IMR-90 (cell line): ENCODE results near the gene PRR16. TPM values are rescaled to one million over a fixed set of nuclear protein-coding genes. Genes with fewer than 3 reads are reported as not detected.

Experiments
- ATAC-seq: fragments of 200-7000 bp; cut with Tn5 transposase; 2 replicates; pipeline ENCODE4 v1.9.1; 2020; ENCODE audit warnings: low read depth, mild to moderate bottlenecking, moderate library complexity
- BruUV-seq: library from RNA; stranded (reverse); fragments of 400-500 nt; replicated peaks from 2 replicates; lab custom pipeline; 2021; lab: Mats Ljungman, UMichigan
- CTCF ChIA-PET: fragments of 300-600 bp; formaldehyde crosslinking; extraction: SDS; loops from one replicate; lab custom pipeline; 2021; ENCODE audit warnings: antibody characterized with exemption; lab: Yijun Ruan, JAX
- POLR2A ChIA-PET: fragments of 300-600 bp; sonication (Branson Sonifier 250); formaldehyde crosslinking; loops from one replicate; lab custom pipeline; 2022; ENCODE audit warnings: antibody characterized with exemption; ENCODE audit not compliant: unreplicated experiment; lab: Charles Lee
- DNase-seq: peaks from one replicate; pipeline ENCODE4 v3.0.0; 2013
- H2AFZ ChIP-seq: replicated peaks from 2 replicates; pipeline ENCODE3; 2013; ENCODE audit warnings: low read length, mild to moderate bottlenecking; ENCODE audit not compliant: poor library complexity
- H2AK5ac ChIP-seq: 2 replicates; pipeline ENCODE4 v1.6.1; 2013; ENCODE audit warnings: low read depth, low read length, inconsistent platforms
- H2AK9ac ChIP-seq: replicated peaks from 2 replicates; pipeline ENCODE3; 2013; ENCODE audit warnings: mild to moderate bottlenecking, low read depth, low read length, moderate library complexity; ENCODE audit not compliant: poor library complexity
- H2BK120ac ChIP-seq: 2 replicates; pipeline ENCODE4 v1.6.1; 2013; ENCODE audit warnings: low read depth, low read length, inconsistent platforms
- H2BK15ac ChIP-seq: 3 replicates; pipeline ENCODE4 v1.6.1; 2013; ENCODE audit warnings: low read depth, low read length, inconsistent platforms
- H2BK20ac ChIP-seq: 2 replicates; pipeline ENCODE4 v1.6.1; 2013; ENCODE audit warnings: low read depth, mild to moderate bottlenecking, inconsistent platforms, low read length, moderate library complexity
- H2BK5ac ChIP-seq: 2 replicates; pipeline ENCODE4 v1.6.1; 2013; ENCODE audit warnings: mild to moderate bottlenecking, low read depth, low read length, inconsistent platforms; ENCODE audit not compliant: poor library complexity, severe bottlenecking
- H3K14ac ChIP-seq: replicated peaks from 2 replicates; pipeline ENCODE4 v1.6.1; 2013; ENCODE audit warnings: low read depth, low read length, inconsistent platforms
- H3K18ac ChIP-seq: 2 replicates; pipeline ENCODE4 v1.6.1; 2013; ENCODE audit warnings: low read depth, low read length, control low read depth
- H3K23ac ChIP-seq: 2 replicates; pipeline ENCODE4 v1.6.1; 2013; ENCODE audit warnings: low read depth, low read length, inconsistent platforms
- H3K27ac ChIP-seq: 2 replicates; pipeline ENCODE4 v1.5.1; 2013; ENCODE audit warnings: mild to moderate bottlenecking, control low read depth, low read length; ENCODE audit not compliant: insufficient read depth
- H3K27me3 ChIP-seq: 2 replicates; pipeline ENCODE4 v1.6.1; 2013; ENCODE audit warnings: low read length; ENCODE audit not compliant: control insufficient read depth, insufficient read depth
- H3K36me3 ChIP-seq: 2 replicates; pipeline ENCODE4 v1.6.1; 2013; ENCODE audit warnings: low read length, mixed read lengths; ENCODE audit not compliant: control insufficient read depth, insufficient read depth
- H3K4ac ChIP-seq: 2 replicates; pipeline ENCODE4 v1.6.1; 2013; ENCODE audit warnings: low read depth, low read length, inconsistent platforms
- H3K4me1 ChIP-seq: 2 replicates; pipeline ENCODE4 v1.6.1; 2013; ENCODE audit warnings: low read length, mixed read lengths; ENCODE audit not compliant: control insufficient read depth, insufficient read depth
- H3K4me2 ChIP-seq: 2 replicates; pipeline ENCODE4 v1.6.1; 2013; ENCODE audit warnings: low read depth, mild to moderate bottlenecking, control low read depth, low read length, moderate library complexity
- H3K4me3 ChIP-seq: 2 replicates; pipeline ENCODE4 v1.5.1; 2013; ENCODE audit warnings: low read depth, mild to moderate bottlenecking, control low read depth, low read length, moderate library complexity; ENCODE audit not compliant: insufficient read depth
- H3K56ac ChIP-seq: 2 replicates; pipeline ENCODE4 v1.6.1; 2013; ENCODE audit warnings: low read length, inconsistent platforms; ENCODE audit not compliant: insufficient read depth; ENCODE audit errors: extremely low read depth
- H3K79me1 ChIP-seq, 2 experiments: 2 replicates each; pipeline ENCODE4 v1.6.1; 2013; ENCODE audit warnings: low read length in 2 of 2, inconsistent platforms in 1 of 2, low read depth in 1 of 2
- H3K9ac ChIP-seq: 2 replicates; pipeline ENCODE4 v1.6.1; 2013; ENCODE audit warnings: low read depth, low read length, control low read depth
- H3K9me1 ChIP-seq: 2 replicates; pipeline ENCODE4 v1.6.1; 2013; ENCODE audit warnings: low read length, inconsistent platforms; ENCODE audit not compliant: insufficient read depth
- H3K9me3 ChIP-seq: 2 replicates; pipeline ENCODE4 v1.6.1; 2013; ENCODE audit warnings: low read length; ENCODE audit not compliant: control insufficient read depth, insufficient read depth
- H4K20me1 ChIP-seq: 2 replicates; pipeline ENCODE4 v1.6.1; 2013; ENCODE audit warnings: low read length, inconsistent platforms; ENCODE audit not compliant: insufficient read depth
- H4K5ac ChIP-seq: 2 replicates; pipeline ENCODE4 v1.6.1; 2013; ENCODE audit warnings: mild to moderate bottlenecking, low read depth, low read length, control low read depth
- H4K8ac ChIP-seq, 2 experiments: 2 replicates each; pipeline ENCODE4 v1.6.1; 2013; ENCODE audit warnings: low read depth in 2 of 2, low read length in 2 of 2, control low read depth in 1 of 2, inconsistent platforms in 1 of 2
- H4K91ac ChIP-seq: 2 replicates; pipeline ENCODE4 v1.6.1; 2013; ENCODE audit warnings: low read depth, low read length, inconsistent platforms; ENCODE audit not compliant: insufficient read depth
- BHLHE40 ChIP-seq: fragments of 150-350 bp; IDR thresholded peaks from 2 replicates; pipeline ENCODE4 v1.6.1; 2016; ENCODE audit warnings: mild to moderate bottlenecking, low read depth, low read length
- CEBPB ChIP-seq: IDR thresholded peaks from 2 replicates; pipeline ENCODE4 v1.6.1; 2012; ENCODE audit warnings: low read depth, low read length, improper control_type of control experiment
- FOS ChIP-seq: fragments of 150-350 bp; IDR thresholded peaks from 2 replicates; pipeline ENCODE4 v1.6.1; 2016; ENCODE audit warnings: low read depth, low read length
- MAFK ChIP-seq: IDR thresholded peaks from 2 replicates; pipeline ENCODE4 v1.6.1; 2012; ENCODE audit warnings: low read depth, low read length, improper control_type of control experiment
- MAZ ChIP-seq: IDR thresholded peaks from 2 replicates; pipeline ENCODE4 v1.6.1; 2012; ENCODE audit warnings: low read depth, mild to moderate bottlenecking, low read length, improper control_type of control experiment, moderate library complexity, borderline replicate concordance
- MXI1 ChIP-seq: IDR thresholded peaks from 2 replicates; pipeline ENCODE4 v1.6.1; 2012; ENCODE audit warnings: low read depth, mild to moderate bottlenecking, low read length, moderate library complexity, borderline replicate concordance
- NFE2L2 ChIP-seq: fragments of 150-350 bp; IDR thresholded peaks from 2 replicates; pipeline ENCODE4 v1.6.1; 2016; ENCODE audit warnings: low read depth, mild to moderate bottlenecking, low read length
- POLR2A ChIP-seq: IDR thresholded peaks from 2 replicates; pipeline ENCODE4 v1.6.1; 2012; ENCODE audit warnings: mild to moderate bottlenecking, low read depth, low read length
- RAD21 ChIP-seq: IDR thresholded peaks from 2 replicates; pipeline ENCODE4 v1.6.1; 2012; ENCODE audit warnings: low read length, improper control_type of control experiment
- RCOR1 ChIP-seq: IDR thresholded peaks from 2 replicates; pipeline ENCODE4 v1.6.1; 2012; ENCODE audit warnings: mild to moderate bottlenecking, low read length, improper control_type of control experiment; ENCODE audit not compliant: insufficient replicate concordance
- RFX5 ChIP-seq: IDR thresholded peaks from 2 replicates; pipeline ENCODE4 v1.8.0; 2012; ENCODE audit warnings: low read depth, mild to moderate bottlenecking, low read length, moderate library complexity
- SMC3 ChIP-seq: fragments of 150-350 bp; IDR thresholded peaks from 2 replicates; pipeline ENCODE4 v1.6.1; 2016; ENCODE audit warnings: low read depth, mild to moderate bottlenecking, antibody characterized with exemption, low read length, moderate library complexity
- WGBS, 2 experiments: methylation state at CpG; one replicate each; pipeline versions ENCODE4 v1.1.5 to v1.1.7; 2013; ENCODE audit warnings: missing lambda C conversion rate in 2 of 2; ENCODE audit not compliant: insufficient read length in 1 of 2; ENCODE audit errors: extremely low coverage in 2 of 2; 5-methylcytosine and 5-hydroxymethylcytosine counted together
- dilution Hi-C: fragments of 300-500 bp; cut with HindIII; formaldehyde crosslinking; loops from one replicate; pipeline ENCODE4 v1.14.3; 2018; ENCODE audit warnings: low sequenced_read_pairs; ENCODE audit not compliant: unreplicated experiment
- in situ Hi-C: fragments of 300-500 bp; cut with MboI; formaldehyde crosslinking; loops from 3 replicates; pipeline ENCODE4 v1.14.3; 2019; ENCODE audit warnings: low sequenced_read_pairs, inconsistent platforms, mixed read lengths
- intact Hi-C: fragments of 100-400 bp; cut with micrococcal nuclease; formaldehyde crosslinking; loops from 2 replicates; pipeline ENCODE4 v1.10.0; 2022
- polyA plus RNA-seq, 3 experiments: library from polyadenylated mRNA; depleted of rRNA; stranded (reverse); fragments of >200 nt; gene quantifications; 2 replicates each; pipeline ENCODE4 v1.2.3, GENCODE V29; 2012; ENCODE audit warnings: low replicate concordance in 1 of 3
- total RNA-seq: library from RNA; depleted of rRNA; stranded (reverse); fragments of >200 nt; gene quantifications from 2 replicates; pipeline ENCODE4 v1.2.3, GENCODE V29; 2012
- TF ChIP-seq, protein P1 (sequence below): fragments of 150-350 bp; IDR thresholded peaks from 2 replicates; pipeline ENCODE4 v1.6.1; 2016; ENCODE audit warnings: low read depth, mild to moderate bottlenecking, low read length, moderate library complexity, borderline replicate concordance
- TF ChIP-seq, protein P2 (sequence below): conservative IDR thresholded peaks from 2 replicates; pipeline ENCODE4 v1.5.1; 2012; ENCODE audit warnings: mild to moderate bottlenecking, low read depth, low read length, improper control_type of control experiment

The PRR16 gene
- total and polyA plus RNA-seq, 2 of the 4 experiments (the other 2 are of a cell fraction): 9.9 to 45.2 TPM

DNA sequence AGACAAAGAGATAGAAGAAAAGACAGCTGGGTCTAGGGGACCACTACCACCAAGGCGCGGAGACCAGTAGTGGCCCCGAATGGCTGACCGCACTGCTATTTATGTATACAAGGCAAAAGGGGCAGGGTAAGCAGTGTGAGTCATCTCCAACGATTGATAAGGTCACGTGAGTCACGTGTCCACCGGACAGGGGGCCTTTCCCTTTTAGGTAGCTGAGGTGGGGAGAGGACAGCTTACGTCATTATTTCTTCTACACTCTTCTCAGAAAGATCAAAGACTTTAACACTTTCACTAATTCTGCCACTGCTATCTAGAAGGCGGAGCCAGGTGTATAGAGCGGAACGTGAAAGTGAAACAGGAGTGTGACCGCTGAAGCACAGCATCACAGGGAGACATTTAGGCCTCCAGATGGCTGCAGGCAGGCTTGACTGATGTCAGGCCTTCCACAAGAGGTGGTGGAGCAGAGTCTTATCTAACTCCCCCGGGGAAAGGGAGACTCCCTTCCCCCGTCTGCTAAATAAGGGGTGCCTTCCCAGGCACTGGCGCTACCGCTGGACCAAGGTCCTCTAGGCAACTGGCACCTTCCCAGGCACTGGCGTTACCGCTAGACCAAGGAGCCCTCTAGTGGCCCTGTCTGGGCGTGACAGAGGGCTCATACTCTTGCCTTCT, 6.1 kb upstream of the PRR16 start:
- intact Hi-C loops (loop anchor here (1.0 kb wide), 1 partner anchor 405 kb away; no protein-coding TSS in a partner anchor), dilution Hi-C loops (no loop called here), in situ Hi-C loops (loop anchor here (25.0 kb wide), 1 partner anchor 1504 kb away; the partner anchor contains the start of gene SRFBP1)
- H3K9me1 ChIP-seq: peaks cover 3% of the 10 kb centered on the region; the same call in 1 of the 2 replicates
- peaks cover 0 to under 1% of the 10 kb centered on the region in 2 experiments; a peak in 1 of 4 replicates for H3K79me1 ChIP-seq
- peak overlapping the region; percentile 59; the same call in 1 of the 2 replicates for H3K4ac ChIP-seq
- no peak overlapping the region for H3K14ac ChIP-seq
- no peak overlapping the region for H3K18ac ChIP-seq
- POLR2A ChIA-PET: no interaction called here
- H4K8ac ChIP-seq: peak overlapping the region in 1 of 2 experiments; percentile 50; a peak in 1 of 4 replicates
- H3K56ac ChIP-seq: no peak overlapping the region
- 0 out of 2 replicates have a peak overlapping the region, but pooled peaks have one; percentile 2 for H4K91ac ChIP-seq
- no peak for TF ChIP-seq POLR2A
- no peak for TF ChIP-seq RCOR1
- no peak for TF ChIP-seq MAFK
- TF ChIP-seq FOS: no peak
- TF ChIP-seq RAD21: peak; percentile 68
- TF ChIP-seq, protein P1, sequence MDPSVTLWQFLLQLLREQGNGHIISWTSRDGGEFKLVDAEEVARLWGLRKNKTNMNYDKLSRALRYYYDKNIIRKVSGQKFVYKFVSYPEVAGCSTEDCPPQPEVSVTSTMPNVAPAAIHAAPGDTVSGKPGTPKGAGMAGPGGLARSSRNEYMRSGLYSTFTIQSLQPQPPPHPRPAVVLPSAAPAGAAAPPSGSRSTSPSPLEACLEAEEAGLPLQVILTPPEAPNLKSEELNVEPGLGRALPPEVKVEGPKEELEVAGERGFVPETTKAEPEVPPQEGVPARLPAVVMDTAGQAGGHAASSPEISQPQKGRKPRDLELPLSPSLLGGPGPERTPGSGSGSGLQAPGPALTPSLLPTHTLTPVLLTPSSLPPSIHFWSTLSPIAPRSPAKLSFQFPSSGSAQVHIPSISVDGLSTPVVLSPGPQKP: no peak
- no peak for TF ChIP-seq BHLHE40
- TF ChIP-seq CEBPB: no peak
- peak; percentile 46 for TF ChIP-seq SMC3
- TF ChIP-seq RFX5: no peak
- TF ChIP-seq, protein P2, sequence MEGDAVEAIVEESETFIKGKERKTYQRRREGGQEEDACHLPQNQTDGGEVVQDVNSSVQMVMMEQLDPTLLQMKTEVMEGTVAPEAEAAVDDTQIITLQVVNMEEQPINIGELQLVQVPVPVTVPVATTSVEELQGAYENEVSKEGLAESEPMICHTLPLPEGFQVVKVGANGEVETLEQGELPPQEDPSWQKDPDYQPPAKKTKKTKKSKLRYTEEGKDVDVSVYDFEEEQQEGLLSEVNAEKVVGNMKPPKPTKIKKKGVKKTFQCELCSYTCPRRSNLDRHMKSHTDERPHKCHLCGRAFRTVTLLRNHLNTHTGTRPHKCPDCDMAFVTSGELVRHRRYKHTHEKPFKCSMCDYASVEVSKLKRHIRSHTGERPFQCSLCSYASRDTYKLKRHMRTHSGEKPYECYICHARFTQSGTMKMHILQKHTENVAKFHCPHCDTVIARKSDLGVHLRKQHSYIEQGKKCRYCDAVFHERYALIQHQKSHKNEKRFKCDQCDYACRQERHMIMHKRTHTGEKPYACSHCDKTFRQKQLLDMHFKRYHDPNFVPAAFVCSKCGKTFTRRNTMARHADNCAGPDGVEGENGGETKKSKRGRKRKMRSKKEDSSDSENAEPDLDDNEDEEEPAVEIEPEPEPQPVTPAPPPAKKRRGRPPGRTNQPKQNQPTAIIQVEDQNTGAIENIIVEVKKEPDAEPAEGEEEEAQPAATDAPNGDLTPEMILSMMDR: peak; percentile 53
- no peak for TF ChIP-seq MAZ
- TF ChIP-seq MXI1: no peak
- TF ChIP-seq NFE2L2: no peak
- no peaks in the 10 kb centered on the region for H4K20me1 ChIP-seq
- peak overlapping the region; percentile 47; the same call in 1 of the 3 replicates for H2BK15ac ChIP-seq
- DNase-seq (peak; percentile 29), ATAC-seq (peak; percentile 34; the same call in 1 of the 2 replicates)
- H3K27me3 ChIP-seq: no peaks in the 10 kb centered on the region
- H3K4me2 ChIP-seq: no peak overlapping the region
- H4K5ac ChIP-seq: no peak overlapping the region
- peak overlapping the region; percentile 59; the same call in 1 of the 2 replicates for H2BK120ac ChIP-seq
- H2BK20ac ChIP-seq: peak overlapping the region; percentile 37; the same call in 1 of the 2 replicates
- no peaks in the 10 kb centered on the region for H3K4me1 ChIP-seq
- BruUV-seq: no TSS peak
- peak overlapping the region; percentile 76; the same call in 1 of the 2 replicates for H2AK5ac ChIP-seq
- H3K36me3 ChIP-seq: no peaks in the 10 kb centered on the region
- no peak overlapping the region for H2BK5ac ChIP-seq
- H2AK9ac ChIP-seq: no peak overlapping the region
- WGBS, 2 experiments: 100% methylated on average over 2 of the region's 20 CpGs; no CpG with 5 or more reads in 1 of the 2 experiments
- no peak overlapping the region for H3K27ac ChIP-seq
- H3K9ac ChIP-seq: no peak overlapping the region
- CTCF ChIA-PET: interaction anchor here (0.6 kb wide), 1 partner anchor 158 kb away, joined by 3 read pairs; no protein-coding TSS in a partner anchor
- H3K9me3 ChIP-seq: no peaks in the 10 kb centered on the region
- H3K23ac ChIP-seq: no peak overlapping the region
- H3K4me3 ChIP-seq: no peak overlapping the region
- H2AFZ ChIP-seq: no peak overlapping the region
